ENCODE measurements around the gene IL1RAPL2.

IL1RAPL2 gene

DNA sequence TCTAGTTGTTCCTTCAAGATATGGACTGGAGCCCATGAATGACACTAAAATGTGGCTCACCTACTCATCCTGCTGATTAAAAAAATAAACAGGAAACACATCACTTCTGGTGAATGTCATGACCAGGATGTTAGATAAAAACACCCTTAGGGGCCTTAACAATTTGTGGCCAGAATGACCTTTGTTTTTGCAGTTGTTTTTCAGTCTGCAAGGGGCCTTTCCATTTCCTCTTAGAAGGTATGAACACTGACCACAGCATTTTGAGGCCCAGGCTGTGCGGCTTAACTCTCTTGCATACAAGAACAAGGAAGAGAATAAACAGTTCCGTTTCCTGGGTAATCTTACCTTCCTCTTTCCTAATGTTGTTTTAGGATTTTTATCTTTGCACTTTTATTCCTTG is 113.2 kb downstream of the IL1RAPL2 start:
- no peak for TF ChIP-seq CTCF (conservative IDR thresholded peaks at IDR 0.05)
- H3K27ac ChIP-seq = no peak overlapping the region

GRCh38 chrX:104681214-104681613 is 115.2 kb downstream of the IL1RAPL2 start:
- no peak overlapping the region for H3K27ac ChIP-seq
- TF ChIP-seq CTCF (conservative IDR thresholded peaks at IDR 0.05) = no peak

GRCh38 chrX:104684077-104684476 is 118.1 kb downstream of the IL1RAPL2 start:
- TF ChIP-seq CTCF (conservative IDR thresholded peaks at IDR 0.05) = no peak
- no peak overlapping the region for H3K27ac ChIP-seq

- H3K27ac ChIP-seq = no peak overlapping the region
- no peak for TF ChIP-seq CTCF (conservative IDR thresholded peaks at IDR 0.05)
These were observed 129.6 kb downstream of the IL1RAPL2 start for GRCh38 chrX:104695593-104695992.

GRCh38 chrX:104696667-104697066 is 130.7 kb downstream of the IL1RAPL2 start:
- no peak overlapping the region for H3K27ac ChIP-seq
- TF ChIP-seq CTCF (conservative IDR thresholded peaks at IDR 0.05) = no peak

GRCh38 chrX:104697294-104697693 is 131.3 kb downstream of the IL1RAPL2 start:
- TF ChIP-seq CTCF (conservative IDR thresholded peaks at IDR 0.05) = no peak
- H3K27ac ChIP-seq = no peak overlapping the region

DNA sequence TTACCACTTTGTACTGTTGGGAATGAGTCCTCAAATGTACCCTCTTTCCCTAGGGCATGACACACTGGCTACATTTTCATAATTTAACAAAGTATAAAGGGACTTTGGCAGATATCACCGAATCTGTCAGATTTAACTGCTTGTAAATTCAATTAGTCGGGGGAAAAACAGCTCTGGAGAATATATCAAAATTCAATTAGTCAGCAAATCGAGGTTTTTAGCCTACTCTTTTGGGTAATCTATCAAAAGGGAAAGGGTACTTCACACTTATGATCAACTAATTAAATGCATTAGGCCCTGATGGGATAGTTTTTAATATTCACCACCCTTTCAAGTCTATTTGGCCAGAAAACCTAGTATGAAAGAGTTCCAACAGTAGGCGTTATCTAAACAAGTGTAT is 141.0 kb downstream of the IL1RAPL2 start:
- TF ChIP-seq CTCF (conservative IDR thresholded peaks at IDR 0.05) = no peak

GRCh38 chrX:104707572-104707971 is 141.6 kb downstream of the IL1RAPL2 start:
- no peak for TF ChIP-seq CTCF (conservative IDR thresholded peaks at IDR 0.05)
- no peak overlapping the region for H3K27ac ChIP-seq

More for the DNA sequence above, 141.0 kb downstream of the IL1RAPL2 start:
- H3K27ac ChIP-seq = no peak overlapping the region

All from VCaP (cell line).